DOHH2 (cell line): Measurements from ENCODE around the gene FBXO36.

Experiments used
- H3F3A ChIP-seq: fragments of 200-600 bp; sonication (generic), shearing (Covaris generic); 2 replicates; pipeline ENCODE4 v1.6.0; 2016; ENCODE audit warnings: antibody characterized with exemption, mild to moderate bottlenecking; ENCODE audit not compliant: control insufficient read depth, insufficient read depth
- H3K27ac ChIP-seq: fragments of 200-600 bp; sonication (generic); 2 replicates; pipeline ENCODE4 v1.5.1; 2014; ENCODE audit warnings: low read depth, mild to moderate bottlenecking, low read length, moderate library complexity
- H3K27me3 ChIP-seq: fragments of 200-600 bp; sonication (generic); 2 replicates; pipeline ENCODE4 v1.6.1; 2014; ENCODE audit warnings: mild to moderate bottlenecking, low read length, mixed read lengths; ENCODE audit not compliant: control insufficient read depth
- H3K36me3 ChIP-seq: fragments of 200-600 bp; sonication (generic); 2 replicates; pipeline ENCODE4 v1.6.1; 2014; ENCODE audit warnings: mild to moderate bottlenecking, low read length, moderate library complexity, mixed read lengths; ENCODE audit not compliant: control insufficient read depth
- H3K4me1 ChIP-seq: fragments of 200-600 bp; sonication (generic); 2 replicates; pipeline ENCODE4 v1.6.1; 2014; ENCODE audit warnings: mild to moderate bottlenecking, low read length, mixed read lengths; ENCODE audit not compliant: control insufficient read depth
- H3K4me2 ChIP-seq: fragments of 200-600 bp; sonication (generic); 2 replicates; pipeline ENCODE4 v1.6.0; 2014; ENCODE audit warnings: mild to moderate bottlenecking, low read length, moderate library complexity
- H3K4me3 ChIP-seq: fragments of 200-600 bp; sonication (generic); 2 replicates; pipeline ENCODE4 v1.5.1; 2014; ENCODE audit warnings: mild to moderate bottlenecking, low read length, mixed read lengths
- H3K79me2 ChIP-seq: fragments of 200-600 bp; sonication (generic); 2 replicates; pipeline ENCODE4 v1.6.1; 2014; ENCODE audit warnings: mild to moderate bottlenecking, low read length, mixed read lengths; ENCODE audit not compliant: control insufficient read depth
- H3K9me2 ChIP-seq: fragments of 200-600 bp; sonication (generic); replicated peaks from 2 replicates; pipeline ENCODE4 v1.6.1; 2014; ENCODE audit warnings: mild to moderate bottlenecking, low read length, mixed read lengths; ENCODE audit not compliant: control insufficient read depth
- H3K9me3 ChIP-seq: fragments of 200-600 bp; sonication (generic); 2 replicates; pipeline ENCODE4 v1.6.1; 2014; ENCODE audit warnings: antibody characterized with exemption, low read length, mixed read lengths; ENCODE audit not compliant: control insufficient read depth, insufficient read depth
- H4K20me1 ChIP-seq: fragments of 200-600 bp; sonication (generic); 2 replicates; pipeline ENCODE4 v1.6.0; 2014; ENCODE audit warnings: low read depth, mild to moderate bottlenecking, antibody characterized with exemption, low read length, moderate library complexity; ENCODE audit not compliant: control insufficient read depth, insufficient read depth
- CTCF ChIP-seq: fragments of 200-600 bp; sonication (generic); IDR thresholded peaks from one replicate; pipeline ENCODE4 v1.5.1; 2014; ENCODE audit warnings: antibody characterized with exemption, mild to moderate bottlenecking, low read depth, low read length; ENCODE audit not compliant: poor library complexity, severe bottlenecking
- EZH2phosphoT487 ChIP-seq: fragments of 200-600 bp; sonication (generic); IDR thresholded peaks from 2 replicates; pipeline ENCODE4 v1.6.1; 2017; ENCODE audit warnings: borderline replicate concordance, mild to moderate bottlenecking, antibody characterized with exemption, low read length, moderate library complexity, mixed read lengths

The FBXO36 gene

GRCh38 chr2:229997565-229997964, 75.3 kb downstream of the FBXO36 start:
- Histone ChIP-seq H3K36me3 (no peaks in the 10 kb centered on the region), H3K9me2 (no peaks in the 10 kb centered on the region), H3K27me3 (no peaks in the 10 kb centered on the region), H3K79me2 (no peaks in the 10 kb centered on the region), H3K27ac (no peak overlapping the region), H3K4me2 (no peak overlapping the region), H3K4me1 (no peaks in the 10 kb centered on the region; the same call in 1 of the 2 replicates), H3K4me3 (no peak overlapping the region), H3K9me3 (no peaks in the 10 kb centered on the region), H4K20me1 (no peaks in the 10 kb centered on the region), H3F3A (no peaks in the 10 kb centered on the region)
- TF ChIP-seq CTCF (no peak), EZH2phosphoT487 (no peak)

- Histone ChIP-seq H3F3A (no peaks in the 10 kb centered on the region), H4K20me1 (no peaks in the 10 kb centered on the region), H3K27me3 (no peaks in the 10 kb centered on the region), H3K9me3 (no peaks in the 10 kb centered on the region), H3K36me3 (no peaks in the 10 kb centered on the region), H3K27ac (no peak overlapping the region), H3K9me2 (no peaks in the 10 kb centered on the region), H3K79me2 (no peaks in the 10 kb centered on the region), H3K4me2 (no peak overlapping the region), H3K4me1 (no peaks in the 10 kb centered on the region; the same call in 1 of the 2 replicates), H3K4me3 (no peak overlapping the region)
- no peak for TF ChIP-seq CTCF
- no peak for TF ChIP-seq EZH2phosphoT487
These were observed 78.0 kb downstream of the FBXO36 start for GRCh38 chr2:230000118-230000841.

- Histone ChIP-seq H4K20me1 (no peaks in the 10 kb centered on the region), H3K4me1 (0 out of 2 replicates have a peak, but pooled peaks cover 3% of the 10 kb centered on the region), H3K36me3 (no peaks in the 10 kb centered on the region), H3K27ac (no peak overlapping the region), H3K9me2 (no peaks in the 10 kb centered on the region), H3K9me3 (no peaks in the 10 kb centered on the region), H3K4me3 (no peak overlapping the region), H3K79me2 (no peaks in the 10 kb centered on the region), H3K4me2 (no peak overlapping the region; the same call in 1 of the 2 replicates), H3F3A (no peaks in the 10 kb centered on the region), H3K27me3 (no peaks in the 10 kb centered on the region)
- no peak for TF ChIP-seq EZH2phosphoT487
- TF ChIP-seq CTCF: peak; percentile 83
These were observed 85.8 kb downstream of the FBXO36 start for GRCh38 chr2:230007931-230008707.
